NB4 (cell line): ENCODE results near the gene DDAH1.

Source experiments
- DNase-seq: peaks from one replicate; pipeline ENCODE4 v3.0.0; 2010; ENCODE audit warnings: low read depth
- H3K4me3 ChIP-seq: one replicate; pipeline ENCODE4 v1.5.1; 2011; ENCODE audit warnings: mild to moderate bottlenecking, low read depth, low read length, moderate library complexity
- MAX ChIP-seq: IDR thresholded peaks from 2 replicates; pipeline ENCODE4 v1.6.1; 2011; ENCODE audit warnings: low read depth, low read length
- MYC ChIP-seq: IDR thresholded peaks from 2 replicates; pipeline ENCODE4 v1.6.1; 2011; ENCODE audit warnings: low read depth, low read length
- POLR2A ChIP-seq: IDR thresholded peaks from 2 replicates; pipeline ENCODE4 v1.6.1; 2011; ENCODE audit warnings: mild to moderate bottlenecking; ENCODE audit not compliant: insufficient read length; ENCODE audit errors: extremely low read depth
- TF ChIP-seq, protein P1 (sequence below): IDR thresholded peaks from one replicate; pipeline ENCODE4 v1.5.1; 2012; ENCODE audit warnings: low read depth, low read length

The DDAH1 gene

DNA sequence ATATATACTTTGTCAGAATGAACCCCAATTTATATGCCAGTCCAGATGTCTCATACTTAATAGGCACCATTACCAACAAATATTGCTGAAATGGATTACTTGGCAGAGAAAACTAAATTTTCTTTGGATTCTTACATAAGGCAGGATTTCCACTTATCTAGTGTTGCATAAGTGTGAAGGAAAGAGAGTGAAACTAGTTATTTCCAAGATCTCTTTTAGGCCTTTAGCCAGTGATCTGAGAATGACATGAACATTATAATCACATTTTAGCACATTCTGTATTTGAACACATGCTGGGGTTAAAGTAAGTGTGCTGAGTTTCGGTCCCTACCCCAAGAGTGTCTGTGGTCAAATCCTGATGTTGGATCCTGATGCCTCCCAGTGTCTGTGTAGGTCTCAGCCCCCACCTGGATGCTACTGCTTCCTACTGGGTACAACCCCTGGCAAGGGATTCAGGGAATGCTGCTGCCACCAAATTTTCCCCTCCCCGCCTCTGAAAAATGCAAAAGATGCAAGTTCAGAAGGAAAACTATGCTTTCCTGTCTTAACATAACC lies 11.2 kb downstream of the DDAH1 start:
- TF ChIP-seq MYC = no peak
- TF ChIP-seq POLR2A = no peak
- TF ChIP-seq MAX = no peak
- TF ChIP-seq, protein P1, sequence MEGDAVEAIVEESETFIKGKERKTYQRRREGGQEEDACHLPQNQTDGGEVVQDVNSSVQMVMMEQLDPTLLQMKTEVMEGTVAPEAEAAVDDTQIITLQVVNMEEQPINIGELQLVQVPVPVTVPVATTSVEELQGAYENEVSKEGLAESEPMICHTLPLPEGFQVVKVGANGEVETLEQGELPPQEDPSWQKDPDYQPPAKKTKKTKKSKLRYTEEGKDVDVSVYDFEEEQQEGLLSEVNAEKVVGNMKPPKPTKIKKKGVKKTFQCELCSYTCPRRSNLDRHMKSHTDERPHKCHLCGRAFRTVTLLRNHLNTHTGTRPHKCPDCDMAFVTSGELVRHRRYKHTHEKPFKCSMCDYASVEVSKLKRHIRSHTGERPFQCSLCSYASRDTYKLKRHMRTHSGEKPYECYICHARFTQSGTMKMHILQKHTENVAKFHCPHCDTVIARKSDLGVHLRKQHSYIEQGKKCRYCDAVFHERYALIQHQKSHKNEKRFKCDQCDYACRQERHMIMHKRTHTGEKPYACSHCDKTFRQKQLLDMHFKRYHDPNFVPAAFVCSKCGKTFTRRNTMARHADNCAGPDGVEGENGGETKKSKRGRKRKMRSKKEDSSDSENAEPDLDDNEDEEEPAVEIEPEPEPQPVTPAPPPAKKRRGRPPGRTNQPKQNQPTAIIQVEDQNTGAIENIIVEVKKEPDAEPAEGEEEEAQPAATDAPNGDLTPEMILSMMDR = no peak
- no peak for DNase-seq
- H3K4me3 ChIP-seq = no peak overlapping the region

DNA sequence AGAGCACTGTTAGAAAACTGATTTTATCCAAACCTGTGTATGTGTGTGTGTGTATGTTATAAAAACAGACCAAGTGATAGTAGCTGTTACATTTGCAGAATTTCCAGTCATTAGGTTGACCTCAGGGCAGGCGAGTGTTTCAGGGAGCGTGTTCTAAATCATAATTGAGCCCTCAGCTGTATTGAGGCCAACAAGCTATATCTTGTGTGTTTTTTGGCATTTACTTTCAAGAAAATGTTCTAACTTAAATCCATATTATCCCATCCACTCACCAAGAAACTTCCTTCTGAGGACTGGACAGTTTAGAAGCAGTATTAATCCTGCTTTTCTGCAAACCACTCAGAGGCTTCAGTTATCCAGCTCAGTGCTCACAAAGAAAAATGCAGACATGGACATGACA lies 12.0 kb downstream of the DDAH1 start:
- no peak for TF ChIP-seq MAX
- no peak for TF ChIP-seq MYC
- TF ChIP-seq, protein P1 = no peak
- TF ChIP-seq POLR2A = no peak
- H3K4me3 ChIP-seq = no peak overlapping the region
- DNase-seq = no peak

DNA sequence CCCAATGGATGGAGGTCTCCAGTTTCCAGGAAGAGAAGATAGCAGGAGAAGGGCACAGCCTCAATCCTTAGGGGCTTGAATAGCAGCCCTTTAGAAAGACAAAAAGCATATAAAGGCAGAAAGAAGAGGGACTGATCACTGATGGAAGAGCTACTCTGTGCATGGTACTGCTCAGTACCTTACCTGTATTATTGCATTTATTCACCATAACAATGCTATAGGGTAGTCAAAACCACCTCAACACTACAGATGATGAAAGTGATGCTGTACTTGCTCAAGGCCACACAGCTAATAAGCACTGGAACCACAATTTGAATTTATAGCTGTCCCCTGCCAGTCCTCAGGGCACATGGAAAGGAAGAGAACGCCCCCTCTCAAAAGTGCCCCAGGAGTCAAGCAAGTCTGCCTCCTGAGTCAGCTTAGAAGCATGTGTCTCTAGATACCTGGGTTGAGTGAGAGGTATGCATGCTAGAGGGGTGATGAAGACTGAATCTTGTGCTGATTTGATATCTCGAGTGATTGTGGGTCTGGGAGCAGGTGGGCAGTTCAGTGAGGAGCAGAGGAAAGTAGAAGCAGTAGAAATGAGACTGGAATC lies 13.6 kb downstream of the DDAH1 start:
- TF ChIP-seq, protein P1 = no peak
- TF ChIP-seq POLR2A (no peak), MYC (no peak), MAX (no peak)
- no peak overlapping the region for H3K4me3 ChIP-seq
- no peak for DNase-seq

- TF ChIP-seq POLR2A (no peak), MAX (no peak), MYC (no peak)
- TF ChIP-seq, protein P1 = no peak
- H3K4me3 ChIP-seq = no peak overlapping the region
- DNase-seq = no peak
Measured at GRCh38 chr1:85450832-85451231, 14.1 kb downstream of the DDAH1 start.

DNA sequence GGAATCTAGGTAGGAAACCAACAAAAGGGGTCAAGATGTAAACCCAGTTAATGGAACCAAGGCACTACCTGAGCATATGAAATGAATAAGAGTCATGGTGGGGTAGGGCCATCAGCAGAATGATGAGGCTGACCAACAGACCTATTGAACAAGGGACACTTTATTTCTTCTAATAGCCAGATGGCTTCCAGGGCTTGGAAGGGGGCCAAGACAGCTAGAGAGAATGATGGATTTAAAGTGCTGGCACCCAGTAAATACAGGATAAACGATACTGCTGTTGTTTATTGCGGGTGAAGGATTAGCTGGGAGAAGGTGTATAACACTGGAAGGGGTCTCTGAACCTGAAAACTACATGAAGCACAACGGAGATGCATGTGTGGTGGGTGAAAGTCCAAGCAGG lies 15.6 kb downstream of the DDAH1 start:
- H3K4me3 ChIP-seq = no peak overlapping the region
- TF ChIP-seq MAX = no peak
- TF ChIP-seq, protein P1 = no peak
- no peak for TF ChIP-seq MYC
- no peak for TF ChIP-seq POLR2A
- DNase-seq = no peak
